ENCODE measurements around the gene GJB1.
A peak's percentile ranks its signal among the peaks of the same experiment; 100 is the strongest.

Gene GJB1

DNA sequence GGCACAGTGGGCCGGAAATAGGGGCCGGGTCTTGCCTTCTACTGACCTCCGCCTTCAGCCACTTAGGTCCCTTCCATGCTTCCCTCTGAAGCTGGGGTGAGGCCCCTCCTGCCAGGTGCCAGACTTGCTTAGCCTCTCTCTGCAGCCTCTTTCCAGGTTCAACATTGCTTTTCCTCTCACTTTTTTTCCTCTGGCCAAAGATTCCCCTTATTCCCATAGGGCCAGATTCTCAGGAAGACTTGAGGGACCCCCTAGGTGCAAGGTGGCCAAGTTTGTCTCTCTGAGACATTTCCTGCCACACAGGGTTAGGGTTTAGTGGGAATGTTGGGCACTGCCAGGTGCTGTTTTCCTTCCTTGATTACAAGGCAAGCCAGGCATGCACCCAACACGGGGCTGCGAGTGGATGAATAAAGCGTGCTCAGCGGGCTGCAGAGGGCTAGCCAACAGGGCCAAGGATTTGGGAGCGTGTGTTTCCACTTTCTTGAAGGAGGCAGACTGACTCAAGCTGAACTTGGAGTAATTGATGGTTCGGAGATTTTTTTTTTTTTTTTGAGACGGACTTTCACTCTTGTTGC lies 7.6 kb upstream of the GJB1 start:
- no peak for DNase-seq

DNA sequence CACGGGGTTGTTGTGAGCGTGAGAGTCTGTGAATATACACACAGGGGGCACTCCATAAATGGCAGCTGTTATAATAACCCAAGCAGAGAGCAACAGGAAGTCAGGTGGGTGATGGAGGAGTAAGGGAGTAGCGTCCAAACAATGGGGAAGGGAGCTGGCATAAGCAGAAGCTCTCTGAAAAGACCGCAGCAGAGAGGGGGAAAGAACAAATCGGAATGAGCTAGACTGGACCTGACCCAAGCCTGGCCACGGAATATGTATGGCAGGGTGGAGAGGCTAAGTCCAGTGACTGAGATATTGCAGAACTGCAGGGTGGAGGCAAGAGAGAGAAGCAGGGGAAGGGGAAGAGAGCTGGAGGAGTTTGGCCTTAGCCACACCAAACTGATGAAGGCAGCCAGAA lies 6.5 kb upstream of the GJB1 start:
- DNase-seq: no peak

DNA sequence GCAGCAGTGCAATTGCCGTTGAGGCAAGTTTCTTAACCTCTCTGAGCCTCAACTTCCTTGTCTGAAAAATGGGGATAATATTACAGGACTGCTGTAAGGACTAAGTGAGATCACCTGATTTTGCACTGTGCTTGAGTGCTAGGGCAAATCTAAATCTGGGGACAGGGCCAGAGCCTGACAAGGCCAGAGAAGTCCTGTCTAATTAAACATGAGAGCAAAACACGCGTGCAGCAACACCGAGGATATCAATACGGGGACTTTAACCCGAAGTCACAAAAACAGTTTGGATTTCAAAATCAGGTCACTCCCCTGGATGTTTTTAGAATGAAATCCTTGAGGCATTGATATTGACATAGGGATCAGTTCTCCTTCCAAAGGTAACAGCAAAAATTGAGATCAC lies 5.7 kb upstream of the GJB1 start:
- DNase-seq: no peak

DNA sequence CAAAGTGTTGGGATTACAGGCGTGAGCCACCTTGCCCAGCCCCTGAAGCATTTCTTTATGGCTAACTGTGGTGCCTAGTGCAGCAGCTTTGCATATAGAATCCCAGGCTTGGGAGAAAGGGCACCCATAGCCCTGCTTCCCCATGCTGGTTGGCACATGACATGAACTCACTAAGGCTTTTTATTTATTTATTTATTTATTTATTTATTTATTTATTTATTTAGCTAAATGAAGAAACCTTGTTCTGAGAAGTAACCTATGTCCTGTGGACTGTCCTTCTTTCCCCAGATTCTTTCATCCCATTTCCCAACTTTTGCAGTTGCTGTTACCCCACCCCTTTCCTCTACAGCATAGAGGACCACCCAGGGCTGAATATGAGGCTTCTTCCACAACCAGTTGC lies 1.9 kb upstream of the GJB1 start:
- no peak for DNase-seq

DNA sequence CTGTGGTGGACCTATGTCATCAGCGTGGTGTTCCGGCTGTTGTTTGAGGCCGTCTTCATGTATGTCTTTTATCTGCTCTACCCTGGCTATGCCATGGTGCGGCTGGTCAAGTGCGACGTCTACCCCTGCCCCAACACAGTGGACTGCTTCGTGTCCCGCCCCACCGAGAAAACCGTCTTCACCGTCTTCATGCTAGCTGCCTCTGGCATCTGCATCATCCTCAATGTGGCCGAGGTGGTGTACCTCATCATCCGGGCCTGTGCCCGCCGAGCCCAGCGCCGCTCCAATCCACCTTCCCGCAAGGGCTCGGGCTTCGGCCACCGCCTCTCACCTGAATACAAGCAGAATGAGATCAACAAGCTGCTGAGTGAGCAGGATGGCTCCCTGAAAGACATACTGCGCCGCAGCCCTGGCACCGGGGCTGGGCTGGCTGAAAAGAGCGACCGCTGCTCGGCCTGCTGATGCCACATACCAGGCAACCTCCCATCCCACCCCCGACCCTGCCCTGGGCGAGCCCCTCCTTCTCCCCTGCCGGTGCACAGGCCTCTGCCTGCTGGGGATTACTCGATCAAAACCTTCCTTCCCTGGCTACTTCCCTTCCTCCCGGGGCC lies 1.2 kb downstream of the GJB1 start:
- DNase-seq: no peak

DNA sequence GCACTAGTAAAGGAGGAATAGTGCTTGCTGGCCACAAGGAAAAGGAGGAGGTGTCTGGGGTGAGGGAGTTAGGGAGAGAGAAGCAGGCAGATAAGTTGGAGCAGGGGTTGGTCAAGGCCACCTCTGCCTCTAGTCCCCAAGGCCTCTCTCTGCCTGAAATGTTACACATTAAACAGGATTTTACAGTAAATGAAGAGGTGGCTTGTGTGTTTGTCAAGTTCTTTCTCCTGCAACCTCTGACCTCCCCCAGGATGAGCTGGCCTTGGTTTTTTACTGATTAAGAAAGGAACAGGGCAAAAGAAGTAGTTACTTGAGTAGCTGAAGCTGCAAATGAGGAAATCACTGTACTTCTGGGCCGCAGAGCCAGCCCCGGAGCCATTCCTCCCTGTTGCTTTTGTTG lies 2.0 kb downstream of the GJB1 start:
- no peak for DNase-seq

DNA sequence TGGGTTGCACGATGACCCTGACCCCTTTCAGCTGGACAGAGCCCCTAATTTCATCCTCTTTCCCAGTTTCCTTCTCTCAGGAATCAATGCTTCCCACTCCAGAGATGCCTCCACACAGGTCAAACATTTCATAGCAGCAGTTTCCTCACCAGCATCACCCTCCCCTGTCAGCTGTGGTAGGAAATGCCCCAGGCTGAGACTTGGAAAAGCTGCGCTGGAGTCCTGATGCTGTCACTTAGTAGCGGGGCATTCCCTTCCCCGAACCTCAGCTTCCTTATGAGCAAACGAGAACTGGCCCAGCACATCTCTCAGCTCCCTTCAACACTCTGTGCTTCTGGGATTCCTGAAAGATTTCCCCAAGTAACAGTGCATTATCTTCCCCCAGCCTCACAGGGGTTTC lies 2.7 kb downstream of the GJB1 start:
- no peak for DNase-seq

DNA sequence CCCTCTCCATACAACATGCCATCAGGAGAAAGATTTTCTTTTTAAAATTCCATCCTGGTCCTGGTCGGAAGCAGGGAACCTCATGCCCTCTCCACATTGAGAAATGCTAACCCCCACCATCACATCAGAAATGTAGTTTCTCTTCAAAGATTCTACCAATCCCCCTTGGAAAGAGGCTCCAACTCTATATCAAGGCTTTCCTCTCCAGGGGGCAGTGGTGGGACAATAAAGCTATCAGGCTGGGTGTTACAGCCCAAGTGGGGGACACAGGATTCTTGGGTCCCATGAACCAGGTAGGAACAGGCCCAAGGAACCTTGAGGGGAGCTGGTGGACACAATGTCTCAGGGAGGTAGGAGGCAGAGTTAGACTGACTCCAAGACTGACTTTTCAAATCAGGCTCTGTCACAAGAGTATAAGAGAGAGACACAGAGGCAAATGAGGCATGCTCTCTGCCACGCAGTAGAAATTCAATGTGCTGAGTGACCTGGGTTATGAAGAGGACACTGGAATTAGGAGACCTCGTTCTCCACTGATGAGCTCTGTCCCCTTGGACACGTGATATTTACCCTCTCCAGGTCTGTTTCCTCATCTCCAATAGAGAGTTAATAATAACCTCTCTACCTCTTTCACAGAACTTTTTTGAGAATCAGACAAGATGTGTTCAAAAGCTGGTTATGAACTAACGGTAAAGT lies 4.5 kb downstream of the GJB1 start:
- DNase-seq: no peak

DNA sequence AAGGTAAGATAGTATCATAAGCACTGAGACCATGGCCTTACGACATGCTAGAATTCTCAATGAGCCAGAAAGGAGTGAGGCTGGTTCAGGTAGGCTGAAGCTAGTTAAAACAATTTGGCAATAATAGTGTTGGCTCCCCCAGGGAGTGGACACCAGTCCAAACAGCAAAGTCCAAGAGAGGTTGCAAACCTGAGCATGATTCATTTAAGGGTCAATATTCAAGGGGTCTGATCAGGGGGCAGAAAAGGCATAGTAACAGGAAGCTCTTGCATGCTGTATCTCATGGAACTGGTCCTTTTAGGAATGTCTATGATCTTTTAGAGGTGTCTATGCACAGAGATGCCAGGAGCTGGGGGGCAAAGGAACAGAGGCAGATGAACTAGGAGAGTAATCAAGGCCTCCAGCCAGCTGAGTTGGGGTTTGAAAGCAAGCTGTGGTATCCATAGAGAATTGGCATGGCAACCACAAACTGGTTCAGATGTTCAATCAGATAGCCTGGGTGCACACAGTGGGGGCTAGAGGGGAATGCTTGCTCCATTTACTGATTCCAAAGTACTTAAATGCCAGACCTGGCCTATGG lies 5.1 kb downstream of the GJB1 start:
- DNase-seq: no peak

DNA sequence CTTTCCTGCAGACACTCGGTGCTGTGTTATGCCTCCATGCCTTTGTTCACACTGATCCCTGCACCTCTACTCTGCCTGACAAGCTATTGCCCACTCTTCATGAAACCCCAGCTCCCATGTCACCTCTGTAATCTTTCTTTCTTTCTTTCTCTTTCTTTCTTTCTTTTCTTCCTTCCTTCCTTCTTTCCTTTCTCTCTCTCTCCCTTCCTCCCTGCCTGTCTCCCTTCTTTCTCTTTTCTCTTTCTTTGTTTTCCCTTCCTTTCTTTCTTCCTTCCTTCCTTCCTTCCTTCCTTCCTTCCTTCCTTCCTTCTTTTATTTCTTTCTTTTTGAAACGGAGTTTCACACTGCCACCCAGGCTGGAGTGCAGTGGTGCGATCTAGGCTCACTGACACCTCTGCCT lies 12.5 kb downstream of the GJB1 start:
- no peak for DNase-seq

DNA sequence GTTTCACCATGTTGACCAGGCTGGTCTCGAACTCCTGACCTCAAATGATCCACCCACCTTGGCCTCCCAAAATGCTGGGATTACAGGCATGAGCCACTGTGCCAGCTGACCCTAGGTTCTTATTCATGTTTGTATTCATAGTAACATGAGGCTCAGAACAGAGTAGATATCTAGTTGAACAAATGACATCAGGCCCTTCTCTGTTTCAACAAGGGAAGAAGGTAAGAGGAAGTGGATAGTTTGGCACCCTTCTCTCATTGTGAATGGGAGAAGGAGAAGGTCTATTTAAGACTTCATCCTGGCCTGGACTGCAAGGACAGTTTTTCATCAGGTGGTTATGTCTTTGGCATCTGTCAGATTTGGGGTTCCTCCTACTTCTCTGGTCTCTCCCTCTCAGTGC lies 13.8 kb downstream of the GJB1 start:
- DNase-seq: no peak

DNA sequence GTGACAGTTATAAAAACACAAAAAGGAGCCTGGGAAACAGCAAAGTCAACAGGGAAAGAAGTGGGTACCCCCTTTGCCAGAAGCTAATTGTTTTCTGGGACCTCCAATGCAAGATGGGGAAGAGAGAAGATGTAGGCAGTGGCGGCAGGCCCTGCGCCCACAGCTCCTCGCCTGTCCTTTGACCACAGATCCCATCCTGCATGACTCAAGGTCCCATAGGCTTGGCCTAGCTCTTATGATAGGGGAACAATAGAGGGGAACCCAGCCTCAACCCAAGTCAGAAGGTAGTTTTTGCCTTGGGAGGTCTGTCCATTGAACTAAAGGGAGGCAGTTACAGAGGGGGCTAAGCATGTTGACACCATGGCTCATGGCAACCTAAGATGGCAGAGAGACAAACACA lies 16.8 kb downstream of the GJB1 start:
- DNase-seq: no peak

DNA sequence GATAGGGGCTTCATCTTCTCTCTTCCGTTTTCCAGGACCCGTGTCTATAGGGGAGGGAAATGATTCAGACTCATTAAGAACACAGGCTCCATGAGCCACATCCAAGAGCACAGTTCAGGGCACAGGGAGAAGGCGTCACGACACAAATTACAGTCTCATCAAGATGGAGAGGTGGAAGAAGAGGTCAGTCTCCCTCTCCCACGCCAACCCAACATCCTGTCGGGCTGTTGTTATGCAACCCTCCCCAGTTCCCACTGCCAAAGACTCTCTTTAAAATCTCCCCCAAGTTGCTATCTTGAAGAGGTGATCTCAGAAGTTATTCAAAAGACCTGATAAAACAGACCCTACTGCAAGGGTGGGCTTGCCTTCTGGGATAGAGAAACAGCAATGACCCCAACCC lies 18.3 kb downstream of the GJB1 start:
- DNase-seq: no peak

DNA sequence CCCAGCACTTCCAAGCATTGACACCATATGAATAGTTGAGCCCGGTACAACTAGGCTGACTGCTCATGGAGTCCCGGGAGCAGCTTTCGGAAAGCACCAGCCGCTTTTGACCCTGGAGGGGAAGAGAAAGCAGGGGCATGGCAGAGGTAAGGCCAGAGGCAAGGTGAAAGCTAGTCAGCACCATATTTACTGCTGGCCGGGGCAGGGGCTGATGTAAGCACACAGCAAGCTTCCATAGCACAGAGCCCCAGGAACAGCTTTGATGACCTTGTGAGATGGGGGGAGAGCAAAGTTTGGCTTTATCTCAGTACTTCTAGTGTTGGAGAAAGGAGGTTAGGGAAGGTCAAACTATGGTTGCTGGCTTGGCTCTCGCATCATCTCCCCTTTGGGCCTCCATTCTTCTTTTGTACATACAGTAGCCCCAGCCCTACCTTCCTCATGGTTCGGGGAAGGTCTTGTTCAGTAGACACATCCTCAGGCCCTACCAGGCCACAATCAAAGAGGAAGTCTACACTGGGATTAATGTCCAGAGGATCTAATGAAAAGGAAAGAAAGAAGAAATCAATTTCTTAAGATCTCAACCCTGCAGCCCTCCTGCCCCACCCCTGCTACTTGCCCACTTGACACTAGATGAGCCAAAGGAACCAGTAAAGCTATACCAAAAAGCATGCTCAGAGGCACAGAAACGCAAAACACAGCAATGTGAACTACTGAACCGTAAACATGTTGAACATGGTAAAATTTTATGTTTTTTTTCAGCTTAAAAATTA lies 21.5 kb downstream of the GJB1 start:
- DNase-seq: no peak

DNA sequence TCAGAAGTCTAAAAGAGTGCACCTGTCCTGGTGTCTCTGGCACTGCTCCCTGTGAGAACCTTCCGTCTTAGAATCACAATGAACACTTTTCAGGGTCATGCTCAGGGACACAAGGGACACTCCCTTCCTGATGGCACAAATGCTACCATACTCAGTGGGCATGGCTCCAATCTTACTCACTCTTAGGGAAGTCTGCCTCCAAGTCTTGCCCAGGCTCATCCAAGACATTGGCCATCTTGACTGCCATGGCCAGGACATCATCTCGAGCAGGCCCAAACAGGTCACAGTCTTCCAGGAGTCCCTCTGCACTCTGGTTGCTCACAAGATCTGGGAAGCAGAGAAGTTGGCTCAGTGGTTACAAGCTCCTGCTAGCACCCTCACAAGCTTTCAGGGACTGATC lies 22.1 kb downstream of the GJB1 start:
- no peak for DNase-seq

DNA sequence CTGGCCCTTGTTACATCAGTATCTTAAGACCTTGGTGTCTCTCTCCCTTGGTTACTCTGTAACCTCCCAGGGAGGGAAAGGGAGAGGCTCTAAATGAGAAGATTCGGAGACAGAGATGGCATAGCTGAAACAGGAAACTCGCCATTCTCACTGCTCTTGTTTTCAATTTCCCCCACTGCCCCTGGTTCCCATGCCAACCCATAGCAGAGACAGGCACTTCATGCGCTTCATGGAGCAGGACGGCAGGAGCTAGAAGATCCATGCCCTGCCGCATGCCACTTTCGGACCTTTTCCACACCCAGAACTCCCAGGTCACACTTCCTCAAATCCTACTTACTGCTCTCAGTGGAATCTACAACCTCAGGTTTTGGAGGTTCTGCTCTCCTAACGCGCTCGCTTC lies 27.8 kb downstream of the GJB1 start:
- no peak for DNase-seq

DNA sequence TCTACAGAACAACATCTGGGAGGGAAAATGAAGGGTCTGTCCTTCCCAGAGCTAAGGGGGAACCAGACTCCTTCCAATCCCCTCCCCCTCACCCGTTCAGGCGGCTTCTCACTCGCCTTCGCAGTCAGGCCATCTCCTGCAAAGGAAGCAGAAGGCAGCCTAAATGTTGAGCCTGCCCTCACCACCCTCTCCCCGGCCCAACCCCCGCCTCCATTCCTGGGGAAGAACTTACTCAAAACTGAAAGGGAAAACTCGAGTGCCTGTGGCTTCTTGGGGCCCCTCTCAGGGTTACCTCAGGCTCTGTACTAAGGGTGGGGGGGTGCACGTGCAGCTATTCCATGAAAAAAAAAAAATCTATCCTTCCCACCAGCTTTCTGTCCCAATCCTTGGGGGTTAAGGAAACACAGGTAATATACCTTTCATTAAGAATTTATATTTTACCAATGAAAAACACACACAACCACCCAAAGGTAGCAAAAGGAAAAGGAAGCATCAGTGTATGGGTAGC lies 28.5 kb downstream of the GJB1 start:
- DNase-seq: peak; percentile 32 to 52

DNA sequence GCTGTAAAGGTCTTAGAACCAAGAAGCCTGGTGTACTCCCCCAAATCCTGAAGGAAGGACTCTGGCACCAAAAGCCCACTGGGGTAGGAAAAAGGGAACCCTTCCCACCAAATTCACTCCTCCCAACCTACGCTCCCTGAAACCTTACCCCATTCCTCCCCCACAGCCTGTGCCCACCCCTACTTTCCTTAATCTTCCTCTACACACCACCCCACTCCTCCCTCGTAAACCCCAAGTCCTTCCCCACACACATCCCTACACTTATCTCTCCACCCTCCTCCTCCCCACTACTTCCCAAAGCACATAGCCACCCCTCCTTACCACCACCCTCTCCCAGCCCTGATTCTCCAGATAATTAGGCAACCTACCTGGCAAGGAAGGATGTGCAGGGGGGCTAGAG lies 29.2 kb downstream of the GJB1 start:
- no peak for DNase-seq

DNA sequence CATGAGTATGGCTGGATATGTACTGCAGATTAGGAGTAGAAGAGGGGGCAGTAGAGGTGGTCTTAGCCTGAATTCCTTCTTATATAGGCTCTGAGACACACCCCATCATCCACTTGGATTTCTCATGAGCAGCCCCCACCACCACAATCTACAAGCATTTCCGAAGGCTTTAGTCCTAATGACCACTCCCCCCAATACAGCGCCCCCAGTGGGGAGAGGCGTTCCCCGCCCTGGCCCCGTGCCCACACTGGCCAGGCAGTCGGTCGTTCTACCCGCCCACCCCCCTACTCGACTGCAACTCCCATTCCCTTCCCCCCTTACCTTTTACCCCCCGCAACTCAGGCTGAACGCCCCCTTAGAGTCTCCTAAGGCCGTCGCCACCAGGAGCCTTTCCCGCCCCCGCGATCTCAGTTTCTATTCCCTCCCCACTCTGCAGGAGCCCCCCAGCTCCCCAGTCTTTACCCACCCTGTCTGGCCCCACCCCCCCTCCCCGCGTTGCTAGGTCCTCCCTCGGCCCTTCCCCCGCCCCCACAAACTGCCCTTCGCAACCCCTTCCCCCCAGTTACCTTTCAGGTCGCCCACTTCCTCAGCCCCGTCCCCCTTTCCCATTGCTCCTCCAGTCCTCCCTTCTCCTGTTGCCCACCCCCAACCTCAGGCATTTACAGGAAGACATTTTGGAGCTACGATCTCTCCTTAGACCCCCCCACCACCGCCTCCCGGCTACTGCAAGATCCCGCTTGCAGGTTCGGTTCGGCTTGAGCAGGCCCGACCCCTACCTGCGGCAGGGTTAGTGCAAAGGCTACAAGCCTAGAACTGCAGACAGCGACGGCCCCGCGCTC lies 30.4 kb downstream of the GJB1 start:
- DNase-seq: peak; percentile 33 to 41

DNA sequence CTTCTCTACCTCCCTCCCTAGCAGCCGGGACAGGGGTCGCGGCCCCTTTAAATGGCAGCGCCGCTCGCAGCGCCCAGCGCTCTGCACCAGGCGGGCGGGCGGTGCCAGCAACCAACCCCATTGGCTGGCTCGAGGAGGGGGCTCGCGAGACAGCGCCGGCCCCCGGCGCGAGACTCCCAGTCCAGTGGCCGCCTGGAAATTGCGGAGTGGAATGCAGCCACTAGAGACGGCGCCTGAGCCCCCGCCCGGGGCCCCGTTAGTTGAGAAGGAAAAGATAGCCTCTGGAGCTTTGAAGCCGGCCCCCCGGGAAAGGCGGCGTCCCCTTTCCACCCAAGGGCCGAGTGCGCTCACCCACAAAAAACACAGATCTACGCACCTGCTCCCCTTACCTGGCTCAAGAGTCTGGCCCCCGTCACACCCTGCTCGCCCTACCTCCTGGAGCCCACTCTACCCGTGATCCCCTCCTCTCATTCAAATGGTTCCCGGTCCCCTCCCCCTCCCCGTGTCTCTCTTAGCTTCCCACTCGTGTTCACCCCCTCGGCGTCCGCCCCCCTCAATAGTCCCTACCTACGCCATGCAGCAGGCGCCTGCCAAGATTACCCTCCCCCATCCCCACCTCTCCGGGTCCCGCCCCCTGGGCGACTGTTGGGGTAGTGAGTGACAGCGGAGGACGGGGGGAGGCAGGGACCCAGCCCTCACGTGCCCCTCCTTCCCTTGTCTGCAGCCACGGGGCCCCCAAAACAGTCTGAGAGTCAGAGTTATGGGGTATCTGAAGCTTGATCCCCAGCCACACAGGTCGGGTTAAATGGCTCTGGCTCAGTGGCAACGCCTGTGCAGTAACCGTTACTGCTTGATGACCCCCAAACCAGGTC lies 31.3 kb downstream of the GJB1 start, which contains the start of gene ZMYM3:
Gene ZMYM3 (minus strand): TSS at position 49 of the 872 bp plus-strand sequence. CDS start 885 bp downstream, outside the sequence.
- DNase-seq: peak; percentile 75 to 77

DNA sequence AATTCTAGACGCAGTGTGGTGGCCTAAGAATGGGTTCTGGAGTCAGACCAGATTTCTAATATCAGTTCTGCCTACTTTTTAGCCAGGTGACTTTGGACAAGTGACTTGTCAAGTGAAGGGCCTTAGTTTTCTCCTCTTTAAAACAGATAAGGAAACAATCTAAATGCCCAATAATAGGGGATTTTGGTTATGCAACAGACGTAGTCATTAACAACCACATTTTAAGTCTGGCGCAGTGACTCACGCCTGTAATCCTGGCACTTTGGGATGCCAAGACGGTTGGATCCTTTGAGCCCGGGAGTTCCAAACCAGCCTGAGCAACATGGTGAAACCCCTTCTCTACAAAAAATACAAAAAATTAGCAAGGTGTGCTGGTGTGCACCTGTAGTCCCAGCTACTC lies 33.0 kb downstream of the GJB1 start:
- no peak for DNase-seq
